ENCODE results near the gene GNB2. TPM values are rescaled to one million over a fixed set of nuclear protein-coding genes. Genes with fewer than 3 reads are reported as not detected.
"Not testable (repeated sequence)": the region's sequence is repeated elsewhere in the genome, so short reads cannot be mapped to it uniquely, and the experiment has no call there.

Gene GNB2
- total and polyA plus RNA-seq, 5 donors, result 115 to 160 (median 131) TPM

GRCh38 chr7:100640517-100641440 lies 32.8 kb upstream of the GNB2 start:
- intact Hi-C loops (cut with DNase I), result no loop called here
- DNase-seq (no peak), ATAC-seq (peak in 1 of 2 donors; percentile 16)
- H3K4me3 ChIP-seq (ENCODE audit: low read length), result no peak overlapping the region
- H3K27me3 ChIP-seq (ENCODE audit: control insufficient read depth, insufficient read depth), result no peaks in the 10 kb centered on the region
- H3K27ac ChIP-seq (ENCODE audit: low read length), result no peak overlapping the region
- H3K4me1 ChIP-seq (ENCODE audit: control insufficient read depth, insufficient read depth, low read length), result no peaks in the 10 kb centered on the region
- WGBS, result 66% methylated on average over 24 of the region's 24 CpGs
- no peaks in the 10 kb centered on the region for H3K9me3 ChIP-seq (ENCODE audit: control insufficient read depth, low read length)

- ATAC-seq (no peak), DNase-seq (no peak)
- H3K27me3 ChIP-seq (ENCODE audit: control insufficient read depth, insufficient read depth), result no peaks in the 10 kb centered on the region
- intact Hi-C loops (cut with DNase I), result no loop called here
- no peak within 1 kb of the TSS for H3K4me3 ChIP-seq (ENCODE audit: low read length)
- H3K27ac ChIP-seq (ENCODE audit: low read length), result no peak within 1 kb of the TSS
- no peaks in the 10 kb centered on the region for H3K4me1 ChIP-seq (ENCODE audit: control insufficient read depth, insufficient read depth, low read length)
- WGBS, result 42% methylated on average over 10 of the region's 10 CpGs
- no peaks in the 10 kb centered on the region for H3K9me3 ChIP-seq (ENCODE audit: control insufficient read depth, low read length)
Measured at GRCh38 chr7:100641463-100641859, 32.1 kb upstream of the GNB2 start, which contains the start of gene TFR2. TSS of gene TFR2 (minus strand) at chr7:100641552. CDS start at chr7:100641509, 43 bp downstream.

DNA sequence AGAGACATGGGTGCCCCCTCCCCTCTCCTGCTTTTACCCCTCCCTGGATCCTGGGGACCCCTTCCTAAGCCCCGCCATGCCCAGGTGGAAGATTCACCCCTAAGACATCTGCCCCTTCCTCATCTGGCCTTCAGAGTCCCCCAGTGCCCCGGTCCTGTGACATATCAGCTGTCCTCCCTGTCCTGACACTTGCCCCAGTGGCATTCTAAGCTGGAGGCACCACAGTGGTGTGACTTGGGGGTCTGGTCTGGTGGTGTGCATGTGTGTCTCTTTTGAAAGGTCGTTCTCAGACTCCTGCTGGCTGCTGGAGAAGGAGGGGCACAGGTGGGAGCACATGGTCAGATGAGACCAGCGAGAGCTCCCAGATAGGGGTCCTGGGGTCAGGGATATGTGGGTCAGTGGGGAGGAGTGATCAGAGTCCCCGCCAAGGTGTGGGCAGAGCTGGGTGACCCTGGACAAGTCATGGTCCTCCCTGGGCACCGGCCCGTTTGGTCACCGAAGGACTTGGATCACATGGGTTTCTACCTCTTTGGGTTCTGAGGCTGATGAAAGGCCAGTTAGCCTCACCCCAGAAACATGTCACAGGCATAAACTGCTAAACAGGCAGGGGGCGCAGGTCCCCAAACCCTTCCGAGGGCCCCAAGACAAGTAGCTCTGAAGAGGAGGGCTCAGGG lies 31.5 kb upstream of the GNB2 start:
- Histone ChIP-seq H3K27me3 (ENCODE audit: control insufficient read depth, insufficient read depth) (no peaks in the 10 kb centered on the region), H3K4me3 (ENCODE audit: low read length) (no peak overlapping the region), H3K4me1 (ENCODE audit: control insufficient read depth, insufficient read depth, low read length) (no peaks in the 10 kb centered on the region), H3K9me3 (ENCODE audit: control insufficient read depth, low read length) (no peaks in the 10 kb centered on the region), H3K27ac (ENCODE audit: low read length) (no peak overlapping the region)
- 79% methylated on average over 10 of the region's 10 CpGs for WGBS
- ATAC-seq (peak in 1 of 2 donors; percentile 31), DNase-seq (no peak)
- intact Hi-C loops (cut with DNase I), result no loop called here

GRCh38 chr7:100642534-100642907 lies 31.0 kb upstream of the GNB2 start:
- ATAC-seq, result peak in 1 of 2 donors; percentile 32
- WGBS, result 48% methylated on average over 11 of the region's 11 CpGs
- H3K4me1 ChIP-seq (ENCODE audit: control insufficient read depth, insufficient read depth, low read length), result no peaks in the 10 kb centered on the region
- no peaks in the 10 kb centered on the region for H3K27me3 ChIP-seq (ENCODE audit: control insufficient read depth, insufficient read depth)
- no peak overlapping the region for H3K27ac ChIP-seq (ENCODE audit: low read length)
- H3K4me3 ChIP-seq (ENCODE audit: low read length), result no peak overlapping the region
- H3K9me3 ChIP-seq (ENCODE audit: control insufficient read depth, low read length), result no peaks in the 10 kb centered on the region
- no peak for DNase-seq
- intact Hi-C loops (cut with DNase I), result no loop called here

GRCh38 chr7:100649826-100650565 lies 23.5 kb upstream of the GNB2 start:
- Histone ChIP-seq H3K4me3 (ENCODE audit: low read length) (no peak overlapping the region), H3K27ac (ENCODE audit: low read length) (no peak overlapping the region), H3K9me3 (ENCODE audit: control insufficient read depth, low read length) (no peaks in the 10 kb centered on the region), H3K4me1 (ENCODE audit: control insufficient read depth, insufficient read depth, low read length) (no peaks in the 10 kb centered on the region), H3K27me3 (ENCODE audit: control insufficient read depth, insufficient read depth) (no peaks in the 10 kb centered on the region)
- no peak for DNase-seq
- 73% methylated on average over 15 of the region's 15 CpGs for WGBS
- intact Hi-C loops (cut with DNase I), result no loop called here
- no peak for ATAC-seq

- H3K27me3 ChIP-seq (ENCODE audit: control insufficient read depth, insufficient read depth), result peaks cover 3% of the 10 kb centered on the region
- intact Hi-C loops (cut with DNase I), result no loop called here
Measured at GRCh38 chr7:100654908-100655831, 18.4 kb upstream of the GNB2 start.

DNA sequence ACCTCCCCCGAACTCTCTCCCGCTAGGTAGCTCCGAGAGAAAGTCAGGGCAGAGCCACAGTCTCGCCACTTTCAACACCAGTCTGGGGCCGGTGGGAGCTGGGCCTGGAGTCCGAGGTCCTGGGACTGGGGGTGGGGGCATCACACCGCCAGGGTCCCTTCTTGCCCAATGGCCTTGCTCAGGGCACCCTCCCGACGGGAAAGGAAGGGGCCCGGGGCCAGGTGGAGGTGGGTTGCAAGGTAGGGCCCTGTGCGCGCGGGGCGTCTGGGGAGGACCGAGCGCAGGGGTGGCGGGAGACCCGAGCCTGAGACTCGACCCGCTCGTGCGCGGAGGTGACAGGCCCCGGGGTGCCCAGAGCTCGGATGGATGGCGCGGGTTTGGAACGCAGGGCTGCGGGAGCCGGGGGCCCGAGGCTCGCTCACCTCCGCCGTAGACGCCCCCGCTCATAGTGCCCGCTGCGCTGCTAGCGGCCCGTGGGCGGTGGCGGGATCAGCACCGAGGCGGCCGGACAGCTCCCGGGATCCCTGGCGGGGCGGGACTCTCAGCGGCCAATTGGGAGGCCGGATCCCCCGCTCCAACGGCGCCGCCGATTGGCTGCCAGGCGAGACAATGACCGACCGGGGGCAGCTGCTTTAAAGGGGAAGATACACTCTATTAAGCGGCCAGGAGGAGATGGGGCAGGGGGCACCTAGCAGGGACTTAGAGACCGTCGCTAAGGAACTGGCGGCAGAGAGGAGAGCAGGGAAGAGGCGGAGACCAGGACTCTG lies 17.4 kb upstream of the GNB2 start, which contains the start of gene ACTL6B:
TSS of gene ACTL6B (minus strand) at position 541 of the 767 bp plus-strand sequence. CDS start at position 447, 94 bp downstream.
- peak; percentile 49 to 77 for ATAC-seq
- 10% methylated on average over 63 of the region's 63 CpGs for WGBS
- no peak within 1 kb of the TSS for H3K4me3 ChIP-seq (ENCODE audit: low read length)

More at GRCh38 chr7:100654908-100655831, 18.4 kb upstream of the GNB2 start:
- ATAC-seq, result no peak
- peak in 1 of 3 donors; percentile 4 for DNase-seq
- no peaks in the 10 kb centered on the region for H3K9me3 ChIP-seq (ENCODE audit: control insufficient read depth, low read length)
- peaks cover 3% of the 10 kb centered on the region for H3K4me1 ChIP-seq (ENCODE audit: control insufficient read depth, insufficient read depth, low read length)
- no peak overlapping the region for H3K27ac ChIP-seq (ENCODE audit: low read length)
- no peak overlapping the region for H3K4me3 ChIP-seq (ENCODE audit: low read length)
- 56% methylated on average over 25 of the region's 25 CpGs for WGBS

DNA sequence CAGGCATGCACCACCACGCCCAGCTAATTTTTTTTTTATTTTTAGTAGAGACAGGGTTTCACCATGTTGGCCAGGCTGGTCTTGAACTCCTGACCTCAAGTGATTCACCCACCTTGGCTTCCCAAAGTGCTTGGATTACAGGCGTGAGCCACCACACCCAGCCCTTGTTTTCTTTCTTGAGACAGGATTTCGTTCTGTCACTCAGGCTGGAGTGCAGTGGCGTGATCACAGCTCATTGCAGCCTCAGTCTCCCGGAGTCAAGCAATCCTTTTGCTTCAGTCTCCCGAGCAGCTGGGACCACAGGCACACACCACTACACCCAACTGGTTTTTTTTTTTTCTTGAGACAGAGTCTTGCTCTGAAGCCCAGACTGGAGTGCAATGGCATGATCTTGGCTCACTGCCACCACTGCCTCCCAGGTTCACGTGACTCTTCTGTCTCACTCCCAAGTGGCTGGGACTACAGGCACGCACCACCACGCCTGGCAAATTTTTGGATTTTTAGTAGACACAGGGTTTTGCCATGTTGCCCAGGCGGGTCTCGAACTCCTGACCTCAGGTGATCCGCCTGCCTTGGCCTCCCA lies 11.3 kb upstream of the GNB2 start:
- H3K4me3 ChIP-seq (ENCODE audit: low read length); H3K9me3 ChIP-seq (ENCODE audit: control insufficient read depth, low read length); H3K27ac ChIP-seq (ENCODE audit: low read length); ATAC-seq; H3K27me3 ChIP-seq (ENCODE audit: control insufficient read depth, insufficient read depth); H3K4me1 ChIP-seq (ENCODE audit: control insufficient read depth, insufficient read depth, low read length); intact Hi-C loops (cut with DNase I); DNase-seq: not testable (repeated sequence)
- WGBS, result 75% methylated on average over 12 of the region's 12 CpGs

More for the DNA sequence above, 17.4 kb upstream of the GNB2 start, which contains the start of gene ACTL6B:
- H3K9me3 ChIP-seq (ENCODE audit: control insufficient read depth, low read length), result no peaks in the 10 kb centered on the region
- peaks cover 3% of the 10 kb centered on the region for H3K27me3 ChIP-seq (ENCODE audit: control insufficient read depth, insufficient read depth)
- H3K27ac ChIP-seq (ENCODE audit: low read length), result no peak within 1 kb of the TSS
- peaks cover 3% of the 10 kb centered on the region for H3K4me1 ChIP-seq (ENCODE audit: control insufficient read depth, insufficient read depth, low read length)
- peak; percentile 60 to 86 (median 80) for DNase-seq
- intact Hi-C loops (cut with DNase I), result no loop called here

- no peak overlapping the region for H3K27ac ChIP-seq (ENCODE audit: low read length)
- 97% methylated on average over 5 of the region's 5 CpGs for WGBS
- no peak overlapping the region for H3K4me3 ChIP-seq (ENCODE audit: low read length)
- DNase-seq (no peak), ATAC-seq (no peak)
- no peaks in the 10 kb centered on the region for H3K4me1 ChIP-seq (ENCODE audit: control insufficient read depth, insufficient read depth, low read length)
- H3K27me3 ChIP-seq (ENCODE audit: control insufficient read depth, insufficient read depth), result no peaks in the 10 kb centered on the region
- intact Hi-C loops (cut with DNase I), result no loop called here
- H3K9me3 ChIP-seq (ENCODE audit: control insufficient read depth, low read length), result no peaks in the 10 kb centered on the region
Measured at GRCh38 chr7:100665168-100665726, 8.3 kb upstream of the GNB2 start.

Data from right cardiac atrium (tissue), 5 donors.